NCI-H1048 (cell line): Measurements from ENCODE around the gene TMEM232.

Source experiments
- DNase-seq: peaks from one replicate; lab custom pipeline; 2025; lab: John Stamatoyannopoulos, UW

TMEM232 gene

GRCh38 chr5:110402562-110402961 is 323.9 kb downstream of the TMEM232 start:
- no peak for DNase-seq

- no peak for DNase-seq
Observed at GRCh38 chr5:110401881-110402280, 324.6 kb downstream of the TMEM232 start.

- no peak for DNase-seq
Observed at GRCh38 chr5:110398951-110399350, 327.5 kb downstream of the TMEM232 start.

GRCh38 chr5:110397281-110397680 is 329.2 kb downstream of the TMEM232 start:
- no peak for DNase-seq

GRCh38 chr5:110386782-110387181 is 339.7 kb downstream of the TMEM232 start:
- no peak for DNase-seq

- no peak for DNase-seq
Observed at GRCh38 chr5:110383231-110383630, 343.2 kb downstream of the TMEM232 start.

- DNase-seq = no peak
Observed at GRCh38 chr5:110377943-110378342, 348.5 kb downstream of the TMEM232 start.

- DNase-seq = no peak
Observed at GRCh38 chr5:110377361-110377760, 349.1 kb downstream of the TMEM232 start.

- DNase-seq = no peak
Observed at GRCh38 chr5:110376281-110376951, 350.1 kb downstream of the TMEM232 start.

- DNase-seq = no peak
Observed at GRCh38 chr5:110371725-110372041, 354.8 kb downstream of the TMEM232 start.

GRCh38 chr5:110371011-110371724 is 355.3 kb downstream of the TMEM232 start:
- DNase-seq = no peak
